Ovary (tissue), 9 donors: ENCODE measurements around the gene MCAT. TPM values are rescaled to one million over a fixed set of nuclear protein-coding genes. Genes with fewer than 3 reads are reported as not detected.

Experiments used
- DNase-seq, 5 donors: peaks; one replicate each; pipeline ENCODE4 v3.0.0-alpha.2; 2019 to 2020
- H3K27ac ChIP-seq, 2 donors: fragments of 200-600 bp; one replicate each; pipeline versions ENCODE4 v1.5.1 to v1.8.0; 2019 to 2022
- H3K27me3 ChIP-seq: fragments of 200-600 bp; one replicate; pipeline ENCODE4 v1.8.0; 2022
- H3K36me3 ChIP-seq: fragments of 200-600 bp; sonication (generic); one replicate; pipeline ENCODE4 v1.5.1; 2019
- H3K4me1 ChIP-seq: one replicate; pipeline ENCODE4 v1.8.1; 2013; ENCODE audit warnings: mild to moderate bottlenecking, moderate library complexity; ENCODE audit not compliant: insufficient read depth
- H3K4me3 ChIP-seq: fragments of 200-600 bp; sonication (generic); one replicate; pipeline ENCODE4 v1.5.1; 2017
- H3K9me3 ChIP-seq, 2 donors: fragments of 200-600 bp in 1 of 2; sonication (generic) in 1 of 2; one replicate each; pipeline versions ENCODE4 v1.5.1 to v1.8.1; 2013 to 2019; ENCODE audit warnings: mild to moderate bottlenecking in 1 of 2, moderate library complexity in 1 of 2
- CTCF ChIP-seq, 3 donors: fragments of 450-650 bp in 2 of 3; fragments of 200-600 bp in 1 of 3; IDR thresholded peaks; one replicate each; pipeline versions ENCODE4 v1.5.1 to v1.8.0; 2016 to 2022; ENCODE audit warnings: antibody characterized with exemption in 3 of 3, mild to moderate bottlenecking in 1 of 3
- EP300 ChIP-seq: sonication (generic); formaldehyde crosslinking; IDR thresholded peaks from one replicate; pipeline ENCODE4 v1.6.1; 2017; ENCODE audit warnings: antibody characterized with exemption
- POLR2A ChIP-seq: fragments of 450-650 bp; IDR thresholded peaks from one replicate; pipeline ENCODE4 v1.6.1; 2017; ENCODE audit warnings: antibody characterized with exemption, mild to moderate bottlenecking, moderate library complexity
- WGBS, 3 donors: extraction: QIAGEN DNeasy Blood & Tissue Kit in 1 of 3; methylation state at CpG; one replicate each; pipeline versions ENCODE4 v1.1.5 to v1.1.7; 2013 to 2017; 5-methylcytosine and 5-hydroxymethylcytosine counted together
- intact Hi-C, 4 donors: fragments of 100-400 bp; cut with DNase I; formaldehyde crosslinking; loops; one replicate each; pipeline versions ENCODE4 v1.11.0 to v1.15.1; 2022 to 2023
- polyA plus RNA-seq, 2 donors: library from polyadenylated mRNA; stranded (reverse); fragments of 200-250 nt in 1 of 2; fragments of 350-450 nt in 1 of 2; fragmentation: Illumina TruSeq in 1 of 2; extraction: RNeasy Lipid Tissue Mini Kit (QIAGEN cat#74804) in 1 of 2; gene quantifications; one replicate each; pipeline ENCODE4 v1.2.3, GENCODE V29; 2013 to 2014
- total RNA-seq, 7 donors: library from RNA; depleted of rRNA in 2 of 7; stranded (reverse); fragments of >200 nt in 2 of 7; fragmentation: NEBNext Ultra II Directional in 3 of 7; extraction: Animal tissue kit (Norgen Biotek cat#: 25700) in 3 of 7; gene quantifications; one replicate each; pipeline versions ENCODE4 v1.1.0 to v1.2.4, GENCODE V29; 2016 to 2023
- donor health status: DM: no; HTN: no; CAD: no; lungs with moderate emphysema.
- donor health status: DM: no; HTN: no; CAD: no.
- donor health status: Bipolar disorder and iron deficiency.
- donor health status: DM: yes; HTN: yes; CAD: no.
- donor health status: DM: no; HTN: no; CAD: no.
- donor health status: DM: yes; HTN: yes; CAD: no.

The MCAT gene
- total and polyA plus RNA-seq, 9 donors = 7.5 to 34.0 (median 15.9) TPM

GRCh38 chr22:43176090-43176489 lies 32.9 kb upstream of the MCAT start:
- WGBS, 3 donors = 77 to 81% (median 77%) methylated on average over 15 of the region's 15 CpGs
- no peaks in the 10 kb centered on the region for H3K27me3 ChIP-seq
- H3K27ac ChIP-seq = no peak overlapping the region
- peaks cover 7% of the 10 kb centered on the region for H3K36me3 ChIP-seq
- intact Hi-C loops = no loop called here
- TF ChIP-seq CTCF (IDR thresholded peaks at IDR 0.05) (no peak), POLR2A (no peak), EP300 (no peak)
- no peaks in the 10 kb centered on the region for H3K4me1 ChIP-seq
- no peak overlapping the region for H3K4me3 ChIP-seq
- peak in 1 of 5 donors; percentile 35 for DNase-seq
- no peaks in the 10 kb centered on the region for H3K9me3 ChIP-seq

- H3K4me3 ChIP-seq = no peak overlapping the region
- intact Hi-C loops = no loop called here
- H3K27ac ChIP-seq = no peak overlapping the region
- no peaks in the 10 kb centered on the region for H3K4me1 ChIP-seq
- H3K9me3 ChIP-seq = no peaks in the 10 kb centered on the region
- 84 to 89% (median 89%) methylated on average over 8 to 9 of the region's 9 CpGs for WGBS, 3 donors
- DNase-seq = no peak
- H3K36me3 ChIP-seq = peaks cover 7% of the 10 kb centered on the region
- TF ChIP-seq EP300 = no peak
- TF ChIP-seq POLR2A = no peak
- no peak for TF ChIP-seq CTCF (IDR thresholded peaks at IDR 0.05)
- no peaks in the 10 kb centered on the region for H3K27me3 ChIP-seq
Measured at GRCh38 chr22:43174941-43175531, 31.8 kb upstream of the MCAT start.

- DNase-seq = peak in 1 of 5 donors; percentile 31
- 93 to 95% (median 94%) methylated on average over 37 to 39 of the region's 39 CpGs for WGBS, 3 donors
- no peak overlapping the region for H3K27ac ChIP-seq
- H3K36me3 ChIP-seq = peaks cover 7% of the 10 kb centered on the region
- no peak overlapping the region for H3K4me3 ChIP-seq
- no peaks in the 10 kb centered on the region for H3K4me1 ChIP-seq
- no peaks in the 10 kb centered on the region for H3K9me3 ChIP-seq
- TF ChIP-seq EP300 = no peak
- no peak for TF ChIP-seq CTCF (IDR thresholded peaks at IDR 0.05)
- no peak for TF ChIP-seq POLR2A
- intact Hi-C loops = no loop called here
- no peaks in the 10 kb centered on the region for H3K27me3 ChIP-seq
Measured at GRCh38 chr22:43173976-43174720, 30.9 kb upstream of the MCAT start.

GRCh38 chr22:43173566-43173965 lies 30.4 kb upstream of the MCAT start:
- no peaks in the 10 kb centered on the region for H3K9me3 ChIP-seq
- TF ChIP-seq POLR2A (no peak), EP300 (no peak), CTCF (IDR thresholded peaks at IDR 0.05) (no peak)
- no peaks in the 10 kb centered on the region for H3K27me3 ChIP-seq
- peaks cover 7% of the 10 kb centered on the region for H3K36me3 ChIP-seq
- no peak for DNase-seq
- no peaks in the 10 kb centered on the region for H3K4me1 ChIP-seq
- WGBS, 3 donors = 96 to 98% (median 96%) methylated on average over 9 of the region's 9 CpGs
- H3K27ac ChIP-seq = no peak overlapping the region
- intact Hi-C loops = no loop called here
- H3K4me3 ChIP-seq = no peak overlapping the region
